KMS-11 (cell line): ENCODE data around the gene CDC5L.

Experiments
- H2AFZ ChIP-seq: fragments of 200-600 bp; sonication (generic); 2 replicates; pipeline ENCODE4 v1.6.1; 2016; ENCODE audit warnings: antibody characterized with exemption, mixed run types, low read depth
- H3K27ac ChIP-seq: fragments of 200-600 bp; sonication (generic); 2 replicates; pipeline ENCODE4 v1.6.1; 2016; ENCODE audit warnings: mild to moderate bottlenecking, mixed run types
- H3K27me3 ChIP-seq: fragments of 200-600 bp; sonication (generic); 2 replicates; pipeline ENCODE4 v1.6.1; 2017; ENCODE audit warnings: mild to moderate bottlenecking, low read depth, mixed run types, moderate library complexity; ENCODE audit not compliant: insufficient read depth
- H3K36me3 ChIP-seq: fragments of 200-600 bp; sonication (generic); 2 replicates; pipeline ENCODE4 v1.6.1; 2017; ENCODE audit warnings: mild to moderate bottlenecking, mixed run types; ENCODE audit not compliant: insufficient read depth
- H3K4me1 ChIP-seq: fragments of 200-600 bp; sonication (generic); 2 replicates; pipeline ENCODE4 v1.6.1; 2016; ENCODE audit warnings: mild to moderate bottlenecking, low read depth, mixed run types; ENCODE audit not compliant: poor library complexity, severe bottlenecking
- H3K4me2 ChIP-seq: fragments of 200-600 bp; sonication (generic); 2 replicates; pipeline ENCODE4 v1.7.0; 2016; ENCODE audit warnings: mild to moderate bottlenecking, mixed run types
- H3K4me3 ChIP-seq: fragments of 200-600 bp; sonication (generic); IDR thresholded peaks from 2 replicates; pipeline ENCODE4 v1.6.1; 2017; ENCODE audit warnings: low read depth, low read length, mixed read lengths; ENCODE audit not compliant: insufficient read depth
- H3K79me2 ChIP-seq: fragments of 200-600 bp; sonication (generic); 2 replicates; pipeline ENCODE4 v1.6.1; 2016; ENCODE audit warnings: low read depth, mixed run types; ENCODE audit not compliant: insufficient read depth
- H3K9ac ChIP-seq: fragments of 200-600 bp; sonication (generic); 2 replicates; pipeline ENCODE4 v1.6.1; 2016; ENCODE audit warnings: mild to moderate bottlenecking, mixed run types
- H4K20me1 ChIP-seq: fragments of 200-600 bp; sonication (generic); 2 replicates; pipeline ENCODE4 v1.6.1; 2016; ENCODE audit warnings: mild to moderate bottlenecking, mixed run types; ENCODE audit not compliant: insufficient read depth
- TF ChIP-seq, protein P1 (sequence below): fragments of 200-600 bp; sonication (generic); conservative IDR thresholded peaks from 2 replicates; pipeline ENCODE4 v1.6.1; 2017; ENCODE audit warnings: low read depth, mild to moderate bottlenecking, antibody characterized with exemption, low read length, moderate library complexity, mixed read lengths

Gene CDC5L

GRCh38 chr6:44451803-44452695 is 64.5 kb downstream of the CDC5L start:
- TF ChIP-seq, protein P1, sequence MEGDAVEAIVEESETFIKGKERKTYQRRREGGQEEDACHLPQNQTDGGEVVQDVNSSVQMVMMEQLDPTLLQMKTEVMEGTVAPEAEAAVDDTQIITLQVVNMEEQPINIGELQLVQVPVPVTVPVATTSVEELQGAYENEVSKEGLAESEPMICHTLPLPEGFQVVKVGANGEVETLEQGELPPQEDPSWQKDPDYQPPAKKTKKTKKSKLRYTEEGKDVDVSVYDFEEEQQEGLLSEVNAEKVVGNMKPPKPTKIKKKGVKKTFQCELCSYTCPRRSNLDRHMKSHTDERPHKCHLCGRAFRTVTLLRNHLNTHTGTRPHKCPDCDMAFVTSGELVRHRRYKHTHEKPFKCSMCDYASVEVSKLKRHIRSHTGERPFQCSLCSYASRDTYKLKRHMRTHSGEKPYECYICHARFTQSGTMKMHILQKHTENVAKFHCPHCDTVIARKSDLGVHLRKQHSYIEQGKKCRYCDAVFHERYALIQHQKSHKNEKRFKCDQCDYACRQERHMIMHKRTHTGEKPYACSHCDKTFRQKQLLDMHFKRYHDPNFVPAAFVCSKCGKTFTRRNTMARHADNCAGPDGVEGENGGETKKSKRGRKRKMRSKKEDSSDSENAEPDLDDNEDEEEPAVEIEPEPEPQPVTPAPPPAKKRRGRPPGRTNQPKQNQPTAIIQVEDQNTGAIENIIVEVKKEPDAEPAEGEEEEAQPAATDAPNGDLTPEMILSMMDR: no peak
- Histone ChIP-seq H3K79me2 (no peaks in the 10 kb centered on the region), H3K4me1 (peaks cover 17% of the 10 kb centered on the region), H4K20me1 (no peaks in the 10 kb centered on the region), H3K4me2 (no peak overlapping the region), H2AFZ (no peak overlapping the region), H3K27ac (no peak overlapping the region), H3K4me3 (no peak overlapping the region), H3K27me3 (no peaks in the 10 kb centered on the region), H3K9ac (no peak overlapping the region), H3K36me3 (no peaks in the 10 kb centered on the region)

DNA sequence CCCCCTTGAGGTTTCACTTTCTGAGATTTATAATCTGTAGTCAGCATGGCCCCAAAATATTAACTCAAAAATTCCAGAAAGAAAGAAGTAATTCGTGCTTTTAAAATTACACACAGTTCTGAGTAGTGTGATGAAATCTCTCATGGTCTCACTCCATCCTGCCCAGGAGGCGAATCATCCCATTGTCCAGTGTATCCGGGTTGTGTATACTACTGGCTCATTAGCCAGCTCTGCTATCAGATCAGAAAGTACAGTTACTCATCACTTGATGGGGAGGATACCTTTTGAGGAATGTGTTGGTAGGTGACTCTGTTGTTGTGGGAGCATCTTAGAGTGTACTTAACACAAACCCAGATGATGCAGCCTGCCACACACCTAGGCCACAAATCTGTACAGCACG is 65.2 kb downstream of the CDC5L start:
- H3K4me1 ChIP-seq: peaks cover 17% of the 10 kb centered on the region
- H3K27me3 ChIP-seq: no peaks in the 10 kb centered on the region
- no peaks in the 10 kb centered on the region for H3K79me2 ChIP-seq
- H3K36me3 ChIP-seq: no peaks in the 10 kb centered on the region
- no peak overlapping the region for H3K27ac ChIP-seq
- H3K4me3 ChIP-seq: no peak overlapping the region
- no peaks in the 10 kb centered on the region for H4K20me1 ChIP-seq
- no peak overlapping the region for H3K9ac ChIP-seq
- no peak overlapping the region for H3K4me2 ChIP-seq
- H2AFZ ChIP-seq: no peak overlapping the region
- TF ChIP-seq, protein P1: no peak

GRCh38 chr6:44453146-44453545 is 65.6 kb downstream of the CDC5L start:
- no peak overlapping the region for H3K27ac ChIP-seq

DNA sequence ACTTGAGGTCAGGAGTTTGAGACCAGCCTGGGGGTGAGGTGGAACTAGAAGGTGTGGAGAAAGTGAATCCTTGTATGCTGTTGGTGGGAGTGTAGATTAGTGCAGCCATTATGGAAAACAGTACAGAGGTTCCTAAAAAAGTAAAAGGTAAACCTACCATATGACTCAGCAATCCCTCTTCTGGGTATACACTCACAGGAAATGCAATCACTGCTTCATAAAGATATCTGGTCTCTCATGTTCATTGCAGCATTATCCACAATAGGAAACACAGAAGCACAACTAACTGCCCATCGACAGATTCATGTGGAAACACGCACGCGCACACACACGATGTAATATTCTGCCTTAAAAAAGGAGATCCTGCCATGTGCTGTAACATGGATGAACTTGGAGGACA is 66.7 kb downstream of the CDC5L start:
- no peak overlapping the region for H3K9ac ChIP-seq
- H3K4me2 ChIP-seq: no peak overlapping the region
- peaks cover 17% of the 10 kb centered on the region for H3K4me1 ChIP-seq
- H3K79me2 ChIP-seq: no peaks in the 10 kb centered on the region
- no peak overlapping the region for H3K27ac ChIP-seq
- H3K27me3 ChIP-seq: no peaks in the 10 kb centered on the region
- no peak overlapping the region for H2AFZ ChIP-seq
- TF ChIP-seq, protein P1: no peak
- H4K20me1 ChIP-seq: no peaks in the 10 kb centered on the region
- H3K36me3 ChIP-seq: no peaks in the 10 kb centered on the region
- no peak overlapping the region for H3K4me3 ChIP-seq

More at GRCh38 chr6:44453146-44453545, 65.6 kb downstream of the CDC5L start:
- no peak overlapping the region for H3K4me2 ChIP-seq
- H3K4me3 ChIP-seq: no peak overlapping the region
- no peaks in the 10 kb centered on the region for H3K79me2 ChIP-seq
- no peaks in the 10 kb centered on the region for H3K36me3 ChIP-seq
- peaks cover 17% of the 10 kb centered on the region for H3K4me1 ChIP-seq
- TF ChIP-seq, protein P1: no peak
- no peaks in the 10 kb centered on the region for H3K27me3 ChIP-seq
- H3K9ac ChIP-seq: no peak overlapping the region
- H2AFZ ChIP-seq: no peak overlapping the region
- H4K20me1 ChIP-seq: no peaks in the 10 kb centered on the region
